Stomach (tissue), 4 donors: ENCODE measurements around the gene RBMS1.

Experiments
- EP300 ChIP-seq: sonication (generic); formaldehyde crosslinking; IDR thresholded peaks from one replicate; pipeline ENCODE4 v1.6.1; 2017; ENCODE audit warnings: antibody characterized with exemption
- POLR2A ChIP-seq, 4 donors: fragments of 450-650 bp; IDR thresholded peaks; one replicate each; pipeline ENCODE4 v1.6.1; 2016; ENCODE audit warnings: antibody characterized with exemption in 4 of 4, control low read depth in 2 of 4, mild to moderate bottlenecking in 1 of 4, moderate library complexity in 1 of 4
- POLR2AphosphoS5 ChIP-seq, 3 donors: sonication (generic); formaldehyde crosslinking; IDR thresholded peaks; one replicate each; pipeline ENCODE4 v1.6.1; 2016; ENCODE audit warnings: antibody characterized with exemption in 3 of 3
- TF ChIP-seq, protein P1 (sequence below), 7 experiments: fragments of 450-650 bp in 4 of 7; fragments of 200-600 bp in 3 of 7; sonication (generic) in 3 of 7; IDR thresholded peaks; one replicate each; pipeline ENCODE4 v1.5.1; 2016 to 2019; ENCODE audit warnings: antibody characterized with exemption in 7 of 7, control low read depth in 2 of 7, mild to moderate bottlenecking in 1 of 7

DNA sequence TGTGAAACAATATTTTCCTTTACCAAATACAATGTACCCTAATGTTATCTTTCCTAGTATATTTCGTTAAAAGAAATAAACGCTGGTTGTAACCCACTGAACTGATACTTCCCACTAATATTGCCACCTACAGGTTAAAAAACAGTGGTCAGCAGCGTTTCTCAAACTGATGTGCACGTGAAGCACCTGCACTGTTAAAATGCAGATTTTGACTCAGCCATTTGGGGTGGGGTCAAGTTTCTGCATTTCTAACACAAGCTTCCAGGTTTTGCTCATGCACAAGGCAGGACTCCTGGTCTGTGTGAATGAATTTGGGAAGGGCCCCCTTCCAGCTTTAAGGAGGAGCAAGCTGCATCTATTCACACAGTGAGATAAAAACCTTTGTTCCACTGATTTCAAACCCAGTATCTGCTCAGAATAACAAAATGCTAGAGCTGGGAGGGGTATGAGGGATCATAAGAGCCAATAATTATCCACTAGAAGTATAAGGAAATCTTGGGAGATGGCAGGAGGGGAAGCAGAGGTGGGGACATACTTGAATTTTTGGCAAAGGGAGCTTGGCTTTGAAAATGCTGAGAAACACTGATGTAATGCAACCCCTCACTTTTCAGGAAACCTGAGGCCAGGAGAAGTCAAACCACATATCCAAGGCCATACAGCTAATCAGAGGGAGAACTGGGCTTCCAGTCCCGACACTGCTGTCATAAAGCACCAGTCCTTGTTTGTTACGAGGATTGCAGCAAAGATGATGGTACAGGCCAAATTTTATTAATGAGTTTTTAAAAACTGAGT, 116.2 kb downstream of the RBMS1 start:
- TF ChIP-seq, protein P1, sequence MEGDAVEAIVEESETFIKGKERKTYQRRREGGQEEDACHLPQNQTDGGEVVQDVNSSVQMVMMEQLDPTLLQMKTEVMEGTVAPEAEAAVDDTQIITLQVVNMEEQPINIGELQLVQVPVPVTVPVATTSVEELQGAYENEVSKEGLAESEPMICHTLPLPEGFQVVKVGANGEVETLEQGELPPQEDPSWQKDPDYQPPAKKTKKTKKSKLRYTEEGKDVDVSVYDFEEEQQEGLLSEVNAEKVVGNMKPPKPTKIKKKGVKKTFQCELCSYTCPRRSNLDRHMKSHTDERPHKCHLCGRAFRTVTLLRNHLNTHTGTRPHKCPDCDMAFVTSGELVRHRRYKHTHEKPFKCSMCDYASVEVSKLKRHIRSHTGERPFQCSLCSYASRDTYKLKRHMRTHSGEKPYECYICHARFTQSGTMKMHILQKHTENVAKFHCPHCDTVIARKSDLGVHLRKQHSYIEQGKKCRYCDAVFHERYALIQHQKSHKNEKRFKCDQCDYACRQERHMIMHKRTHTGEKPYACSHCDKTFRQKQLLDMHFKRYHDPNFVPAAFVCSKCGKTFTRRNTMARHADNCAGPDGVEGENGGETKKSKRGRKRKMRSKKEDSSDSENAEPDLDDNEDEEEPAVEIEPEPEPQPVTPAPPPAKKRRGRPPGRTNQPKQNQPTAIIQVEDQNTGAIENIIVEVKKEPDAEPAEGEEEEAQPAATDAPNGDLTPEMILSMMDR (IDR thresholded peaks at IDR 0.05) = no peak
- TF ChIP-seq POLR2A (IDR thresholded peaks at IDR 0.05) (no peak), EP300 (no peak), POLR2AphosphoS5 (IDR thresholded peaks at IDR 0.05) (no peak)
